ENCODE measurements around the gene DMD. TPM values are rescaled to one million over a fixed set of nuclear protein-coding genes. Genes with fewer than 3 reads are reported as not detected.

DMD gene
- total RNA-seq, 1 donor from 2014 or later = 1.7 TPM

DNA sequence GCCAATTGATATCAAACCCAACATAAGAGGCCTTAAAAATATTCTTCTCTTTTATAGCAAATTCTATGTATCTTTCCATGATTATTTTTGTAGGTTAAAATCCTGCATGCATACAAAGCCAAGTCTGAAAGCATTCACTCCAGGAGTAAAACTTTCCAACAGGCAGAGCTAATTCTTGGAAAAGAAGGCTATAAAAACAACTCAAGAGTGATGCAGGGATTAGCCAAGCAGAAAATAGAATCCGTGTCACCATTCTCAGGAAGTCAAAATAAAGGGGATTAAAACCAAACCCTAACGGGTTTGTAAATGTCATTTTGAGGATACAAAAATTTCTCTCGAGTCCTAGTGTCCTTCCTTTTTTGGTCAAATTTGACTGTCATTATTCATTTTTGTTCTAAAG is 412.4 kb downstream of the DMD start:
- no peak overlapping the region for H3K4me3 Mint-ChIP-seq (ENCODE audit: unreplicated experiment)
- no peaks in the 10 kb centered on the region for H3K4me1 Mint-ChIP-seq (ENCODE audit: low read depth, unreplicated experiment)
- H3K27me3 Mint-ChIP-seq (ENCODE audit: unreplicated experiment) = no peaks in the 10 kb centered on the region
- DNase-seq = no peak
- TF ChIP-seq, protein P1, sequence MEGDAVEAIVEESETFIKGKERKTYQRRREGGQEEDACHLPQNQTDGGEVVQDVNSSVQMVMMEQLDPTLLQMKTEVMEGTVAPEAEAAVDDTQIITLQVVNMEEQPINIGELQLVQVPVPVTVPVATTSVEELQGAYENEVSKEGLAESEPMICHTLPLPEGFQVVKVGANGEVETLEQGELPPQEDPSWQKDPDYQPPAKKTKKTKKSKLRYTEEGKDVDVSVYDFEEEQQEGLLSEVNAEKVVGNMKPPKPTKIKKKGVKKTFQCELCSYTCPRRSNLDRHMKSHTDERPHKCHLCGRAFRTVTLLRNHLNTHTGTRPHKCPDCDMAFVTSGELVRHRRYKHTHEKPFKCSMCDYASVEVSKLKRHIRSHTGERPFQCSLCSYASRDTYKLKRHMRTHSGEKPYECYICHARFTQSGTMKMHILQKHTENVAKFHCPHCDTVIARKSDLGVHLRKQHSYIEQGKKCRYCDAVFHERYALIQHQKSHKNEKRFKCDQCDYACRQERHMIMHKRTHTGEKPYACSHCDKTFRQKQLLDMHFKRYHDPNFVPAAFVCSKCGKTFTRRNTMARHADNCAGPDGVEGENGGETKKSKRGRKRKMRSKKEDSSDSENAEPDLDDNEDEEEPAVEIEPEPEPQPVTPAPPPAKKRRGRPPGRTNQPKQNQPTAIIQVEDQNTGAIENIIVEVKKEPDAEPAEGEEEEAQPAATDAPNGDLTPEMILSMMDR (IDR thresholded peaks at IDR 0.05; ENCODE audit: partially characterized antibody, unreplicated experiment) = no peak
- no peak overlapping the region for H3K27ac Mint-ChIP-seq (ENCODE audit: unreplicated experiment)
- H3K9me3 Mint-ChIP-seq (ENCODE audit: unreplicated experiment) = no peaks in the 10 kb centered on the region
- H3K36me3 Mint-ChIP-seq (ENCODE audit: unreplicated experiment) = no peaks in the 10 kb centered on the region

DNA sequence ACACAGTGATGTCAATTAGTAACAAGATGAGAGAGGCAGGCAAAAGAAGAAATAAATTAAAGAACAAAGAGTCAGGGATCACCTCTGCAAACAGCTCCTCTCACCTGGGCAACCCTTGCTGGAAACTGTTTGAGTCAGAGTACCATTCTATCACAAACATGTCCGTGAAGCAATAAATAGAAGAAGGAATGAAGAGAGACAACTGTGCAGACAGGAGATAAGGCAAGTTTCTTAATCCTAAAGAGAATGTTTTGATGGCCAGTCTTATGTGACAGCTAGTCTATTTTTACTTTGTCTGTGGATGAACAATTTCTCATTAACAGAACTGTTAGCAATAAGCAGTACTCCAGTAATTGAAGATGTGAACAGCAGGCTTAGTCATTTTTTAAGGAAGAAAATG is 422.4 kb downstream of the DMD start:
- H3K27ac Mint-ChIP-seq (ENCODE audit: unreplicated experiment) = no peak overlapping the region
- no peaks in the 10 kb centered on the region for H3K4me1 Mint-ChIP-seq (ENCODE audit: low read depth, unreplicated experiment)
- H3K27me3 Mint-ChIP-seq (ENCODE audit: unreplicated experiment) = no peaks in the 10 kb centered on the region
- H3K36me3 Mint-ChIP-seq (ENCODE audit: unreplicated experiment) = no peaks in the 10 kb centered on the region
- H3K4me3 Mint-ChIP-seq (ENCODE audit: unreplicated experiment) = no peak overlapping the region
- TF ChIP-seq, protein P1 (IDR thresholded peaks at IDR 0.05; ENCODE audit: partially characterized antibody, unreplicated experiment) = no peak
- DNase-seq = no peak
- H3K9me3 Mint-ChIP-seq (ENCODE audit: unreplicated experiment) = no peaks in the 10 kb centered on the region

DNA sequence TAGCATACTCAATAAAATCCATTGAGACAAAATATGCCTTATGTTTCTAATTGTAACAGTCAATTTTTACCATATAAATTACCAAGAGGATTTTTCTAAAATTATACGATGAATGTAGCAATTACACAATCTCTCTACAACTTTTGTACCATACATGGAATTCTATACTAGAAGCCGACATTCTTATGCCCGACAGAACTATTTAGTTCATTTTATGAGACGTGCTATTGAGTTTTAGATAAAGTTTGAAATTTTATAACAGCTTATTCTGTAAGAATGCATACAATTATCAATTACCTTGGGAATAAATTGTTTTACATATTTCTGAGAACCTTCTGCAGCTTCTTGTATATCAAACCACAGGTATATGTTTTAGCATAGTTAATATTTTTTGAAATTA is 431.2 kb downstream of the DMD start:
- Mint-ChIP-seq H3K4me3 (ENCODE audit: unreplicated experiment) (no peak overlapping the region), H3K9me3 (ENCODE audit: unreplicated experiment) (no peaks in the 10 kb centered on the region), H3K27ac (ENCODE audit: unreplicated experiment) (no peak overlapping the region), H3K27me3 (ENCODE audit: unreplicated experiment) (no peaks in the 10 kb centered on the region), H3K4me1 (ENCODE audit: low read depth, unreplicated experiment) (no peaks in the 10 kb centered on the region), H3K36me3 (ENCODE audit: unreplicated experiment) (no peaks in the 10 kb centered on the region)
- DNase-seq = no peak
- TF ChIP-seq, protein P1 (IDR thresholded peaks at IDR 0.05; ENCODE audit: partially characterized antibody, unreplicated experiment) = no peak

DNA sequence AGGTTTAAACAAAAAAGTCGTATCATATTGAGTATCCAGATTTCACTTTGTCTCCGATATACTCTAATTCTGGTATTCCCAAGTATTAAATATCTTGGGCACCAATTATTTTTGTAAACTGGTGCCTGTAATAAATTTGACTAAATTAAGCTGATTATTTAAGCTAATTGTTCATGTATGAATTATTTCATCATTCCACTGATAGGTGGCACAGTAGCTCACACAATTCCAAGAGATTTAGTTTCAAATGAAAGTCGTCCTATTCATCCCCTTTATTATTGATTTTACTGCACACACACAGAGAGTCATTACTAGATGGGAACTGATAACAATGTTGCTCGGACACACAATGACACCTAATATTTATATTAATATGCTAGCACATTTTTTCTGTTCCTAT is 432.4 kb downstream of the DMD start:
- DNase-seq = no peak
- H3K9me3 Mint-ChIP-seq (ENCODE audit: unreplicated experiment) = no peaks in the 10 kb centered on the region
- TF ChIP-seq, protein P1 (IDR thresholded peaks at IDR 0.05; ENCODE audit: partially characterized antibody, unreplicated experiment) = no peak
- no peak overlapping the region for H3K27ac Mint-ChIP-seq (ENCODE audit: unreplicated experiment)
- H3K4me3 Mint-ChIP-seq (ENCODE audit: unreplicated experiment) = no peak overlapping the region
- H3K27me3 Mint-ChIP-seq (ENCODE audit: unreplicated experiment) = no peaks in the 10 kb centered on the region
- H3K36me3 Mint-ChIP-seq (ENCODE audit: unreplicated experiment) = no peaks in the 10 kb centered on the region
- H3K4me1 Mint-ChIP-seq (ENCODE audit: low read depth, unreplicated experiment) = no peaks in the 10 kb centered on the region

DNA sequence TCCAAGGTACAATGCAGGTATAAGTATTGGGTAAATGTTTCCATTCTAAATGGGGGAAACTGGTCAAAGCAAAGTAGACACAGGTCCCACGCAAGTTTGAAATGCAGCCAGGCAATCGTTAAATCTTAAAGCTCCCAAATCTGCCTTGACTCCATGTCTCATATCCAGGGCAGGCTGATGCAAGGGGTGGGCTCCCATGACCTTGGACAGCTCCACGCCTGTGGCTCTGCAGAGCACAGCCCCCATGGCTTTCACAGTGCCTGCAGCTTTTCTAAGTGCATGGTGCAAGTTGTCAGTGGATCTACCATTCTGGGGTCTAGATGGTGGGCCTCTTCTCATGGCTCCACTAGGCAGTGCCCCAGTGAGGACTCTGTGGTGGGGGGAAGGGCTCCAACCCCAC is 436.4 kb downstream of the DMD start:
- Mint-ChIP-seq H3K4me3 (ENCODE audit: unreplicated experiment) (no peak overlapping the region), H3K27ac (ENCODE audit: unreplicated experiment) (no peak overlapping the region), H3K9me3 (ENCODE audit: unreplicated experiment) (peaks cover 1% of the 10 kb centered on the region), H3K27me3 (ENCODE audit: unreplicated experiment) (no peaks in the 10 kb centered on the region), H3K4me1 (ENCODE audit: low read depth, unreplicated experiment) (no peaks in the 10 kb centered on the region), H3K36me3 (ENCODE audit: unreplicated experiment) (no peaks in the 10 kb centered on the region)
- TF ChIP-seq, protein P1 (IDR thresholded peaks at IDR 0.05; ENCODE audit: partially characterized antibody, unreplicated experiment) = no peak
- DNase-seq = no peak
